ENCODE measurements around the gene FER1L5. TPM values are rescaled to one million over a fixed set of nuclear protein-coding genes. Genes with fewer than 3 reads are reported as not detected.

The FER1L5 gene
- total and polyA plus RNA-seq, 10 donors, result 0.02 to 0.23 (median 0.10) TPM; not detected in 3

GRCh38 chr2:96698221-96698861 lies 55.8 kb downstream of the FER1L5 start:
- Histone ChIP-seq H3K27me3 (replicated peaks in 1 of 7) (no peaks in the 10 kb centered on the region), H3K36me3 (peaks cover 0 to 24% (median 2%) of the 10 kb centered on the region in 6 donors), H3K4me3 (no peak overlapping the region), H3K9me3 (no peaks in the 10 kb centered on the region), H3K4me1 (no peaks in the 10 kb centered on the region), H3K27ac (no peak overlapping the region)
- WGBS, 5 donors, result 89 to 95% (median 93%) methylated on average over 14 of the region's 14 CpGs
- intact Hi-C loops (cut with DNase I; ENCODE audit: low total_unique reads), result no loop called here
- no peak for DNase-seq
- no peak for TF ChIP-seq CTCF (IDR thresholded peaks at IDR 0.05 in 8 of 11, conservative IDR thresholded peaks at IDR 0.05 in 3 of 11)
- TF ChIP-seq POLR2AphosphoS5 (IDR thresholded peaks at IDR 0.05), result no peak
- no peak for TF ChIP-seq POLR2A (IDR thresholded peaks at IDR 0.05)

- TF ChIP-seq POLR2A (IDR thresholded peaks at IDR 0.05), result no peak
- no peaks in the 10 kb centered on the region for H3K4me1 ChIP-seq
- H3K27me3 ChIP-seq (replicated peaks in 1 of 7), result no peaks in the 10 kb centered on the region
- peaks cover 0 to 31% (median 2%) of the 10 kb centered on the region in 6 donors for H3K36me3 ChIP-seq
- no peak overlapping the region for H3K27ac ChIP-seq
- intact Hi-C loops (cut with DNase I; ENCODE audit: low total_unique reads), result no loop called here
- WGBS, 5 donors, result 92 to 96% (median 93%) methylated on average over 6 of the region's 6 CpGs
- no peaks in the 10 kb centered on the region for H3K9me3 ChIP-seq
- DNase-seq, result no peak
- H3K4me3 ChIP-seq, result no peak overlapping the region
Observed at GRCh38 chr2:96699021-96699420, 56.5 kb downstream of the FER1L5 start.

GRCh38 chr2:96699621-96700020 lies 57.1 kb downstream of the FER1L5 start:
- intact Hi-C loops (cut with DNase I; ENCODE audit: low total_unique reads), result no loop called here
- H3K4me3 ChIP-seq, result no peak overlapping the region
- DNase-seq, result no peak
- no peak overlapping the region for H3K27ac ChIP-seq
- TF ChIP-seq POLR2A (IDR thresholded peaks at IDR 0.05) (no peak), POLR2AphosphoS5 (IDR thresholded peaks at IDR 0.05) (no peak), CTCF (IDR thresholded peaks at IDR 0.05 in 8 of 11, conservative IDR thresholded peaks at IDR 0.05 in 3 of 11) (no peak)
- H3K36me3 ChIP-seq, result peaks cover 0 to 37% (median 4%) of the 10 kb centered on the region in 6 donors
- H3K27me3 ChIP-seq (replicated peaks in 1 of 7), result no peaks in the 10 kb centered on the region
- H3K9me3 ChIP-seq, result no peaks in the 10 kb centered on the region
- no peaks in the 10 kb centered on the region for H3K4me1 ChIP-seq
- 81 to 87% (median 86%) methylated on average over 9 of the region's 9 CpGs for WGBS, 5 donors

GRCh38 chr2:96700086-96700485 lies 57.5 kb downstream of the FER1L5 start:
- Histone ChIP-seq H3K4me1 (no peaks in the 10 kb centered on the region), H3K27ac (no peak overlapping the region), H3K27me3 (replicated peaks in 1 of 7) (no peaks in the 10 kb centered on the region), H3K9me3 (no peaks in the 10 kb centered on the region), H3K36me3 (peaks cover 0 to 42% (median 7%) of the 10 kb centered on the region in 6 donors), H3K4me3 (no peak overlapping the region)
- no peak for TF ChIP-seq POLR2AphosphoS5 (IDR thresholded peaks at IDR 0.05)
- no peak for TF ChIP-seq POLR2A (IDR thresholded peaks at IDR 0.05)
- no peak for TF ChIP-seq CTCF (IDR thresholded peaks at IDR 0.05 in 8 of 11, conservative IDR thresholded peaks at IDR 0.05 in 3 of 11)
- 93 to 100% (median 97%) methylated on average over 5 to 8 of the region's 8 CpGs for WGBS, 5 donors
- no peak for DNase-seq
- intact Hi-C loops (cut with DNase I; ENCODE audit: low total_unique reads), result no loop called here

Measured in spleen (tissue), 11 donors.